ENCODE results near the gene THOC2. TPM values are rescaled to one million over a fixed set of nuclear protein-coding genes. Genes with fewer than 3 reads are reported as not detected.

THOC2 gene
- total and polyA plus RNA-seq, 10 of the 15 experiments (the other 5 are each of a cell fraction or from before 2014, with no cell fraction given), result 64.8 to 136 (median 75.1) TPM

DNA sequence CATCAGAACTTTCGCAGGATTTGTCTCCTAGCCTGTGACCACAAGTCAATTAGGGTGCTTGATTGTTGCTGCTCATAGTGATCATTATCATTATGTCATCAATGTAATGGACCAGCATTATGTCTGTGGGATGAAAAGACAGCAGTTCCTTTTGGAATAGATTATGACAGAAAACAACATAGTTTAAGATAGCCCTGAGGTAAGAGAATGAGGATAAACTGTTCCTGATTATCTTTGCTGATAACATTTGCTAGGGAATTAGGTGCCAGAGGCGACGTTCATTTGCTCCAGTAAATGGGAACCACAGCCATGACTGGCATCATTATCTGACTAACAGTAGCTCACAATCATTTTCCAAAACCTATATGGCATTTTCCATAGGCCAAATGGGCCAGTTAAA is 12.7 kb upstream of the THOC2 start:
- Histone ChIP-seq H3K36me3 (ENCODE audit: control insufficient read depth in 2 of 2, insufficient read depth in 2 of 2, low read length in 1 of 2) (no peaks in the 10 kb centered on the region), H3K27ac (ENCODE audit: control insufficient read depth, insufficient read depth) (no peak overlapping the region), H4K20me1 (ENCODE audit: control insufficient read depth, insufficient read depth) (no peaks in the 10 kb centered on the region), H3K4me3 (no peak overlapping the region), H3K4me1 (ENCODE audit: control insufficient read depth, insufficient read depth, low read length) (no peaks in the 10 kb centered on the region), H3K9me3 (replicated peaks; ENCODE audit: control insufficient read depth, insufficient read depth, low read length) (no peaks in the 10 kb centered on the region), H3K9ac (ENCODE audit: control insufficient read depth, insufficient read depth, low read length) (no peak overlapping the region), H2AFZ (ENCODE audit: control insufficient read depth, low read depth, low read length) (no peak overlapping the region), H3K79me2 (ENCODE audit: control insufficient read depth, insufficient read depth, low read length) (no peaks in the 10 kb centered on the region), H3K27me3 (replicated peaks in 1 of 2; ENCODE audit: control insufficient read depth in 2 of 2, insufficient read depth in 2 of 2, low read length in 1 of 2) (no peaks in the 10 kb centered on the region), H3K4me2 (ENCODE audit: control insufficient read depth, insufficient read depth) (no peak overlapping the region)
- FAIRE-seq (no peak), ATAC-seq (no peak), DNase-seq (ENCODE audit: low read depth, low spot score) (no peak)
- intact Hi-C loops (cut with micrococcal nuclease; ENCODE audit: unreplicated experiment), result no loop called here
- ChIA-PET RAD21 (ENCODE audit: unreplicated experiment) (no interaction called here), CTCF (no interaction called here), SMC1A (ENCODE audit: uncharacterized antibody, unreplicated experiment) (no interaction called here), POLR2A (no interaction called here)
- no TSS peak for BruUV-seq (replicated peaks)
- WGBS (ENCODE audit: insufficient coverage, insufficient replicate concordance, low lambda C conversion rate, missing lambda C conversion rate), result 54% methylated on average over 3 of the region's 3 CpGs
- in situ Hi-C loops (cut with MboI), result no loop called here
- TF ChIP-seq, protein P1, sequence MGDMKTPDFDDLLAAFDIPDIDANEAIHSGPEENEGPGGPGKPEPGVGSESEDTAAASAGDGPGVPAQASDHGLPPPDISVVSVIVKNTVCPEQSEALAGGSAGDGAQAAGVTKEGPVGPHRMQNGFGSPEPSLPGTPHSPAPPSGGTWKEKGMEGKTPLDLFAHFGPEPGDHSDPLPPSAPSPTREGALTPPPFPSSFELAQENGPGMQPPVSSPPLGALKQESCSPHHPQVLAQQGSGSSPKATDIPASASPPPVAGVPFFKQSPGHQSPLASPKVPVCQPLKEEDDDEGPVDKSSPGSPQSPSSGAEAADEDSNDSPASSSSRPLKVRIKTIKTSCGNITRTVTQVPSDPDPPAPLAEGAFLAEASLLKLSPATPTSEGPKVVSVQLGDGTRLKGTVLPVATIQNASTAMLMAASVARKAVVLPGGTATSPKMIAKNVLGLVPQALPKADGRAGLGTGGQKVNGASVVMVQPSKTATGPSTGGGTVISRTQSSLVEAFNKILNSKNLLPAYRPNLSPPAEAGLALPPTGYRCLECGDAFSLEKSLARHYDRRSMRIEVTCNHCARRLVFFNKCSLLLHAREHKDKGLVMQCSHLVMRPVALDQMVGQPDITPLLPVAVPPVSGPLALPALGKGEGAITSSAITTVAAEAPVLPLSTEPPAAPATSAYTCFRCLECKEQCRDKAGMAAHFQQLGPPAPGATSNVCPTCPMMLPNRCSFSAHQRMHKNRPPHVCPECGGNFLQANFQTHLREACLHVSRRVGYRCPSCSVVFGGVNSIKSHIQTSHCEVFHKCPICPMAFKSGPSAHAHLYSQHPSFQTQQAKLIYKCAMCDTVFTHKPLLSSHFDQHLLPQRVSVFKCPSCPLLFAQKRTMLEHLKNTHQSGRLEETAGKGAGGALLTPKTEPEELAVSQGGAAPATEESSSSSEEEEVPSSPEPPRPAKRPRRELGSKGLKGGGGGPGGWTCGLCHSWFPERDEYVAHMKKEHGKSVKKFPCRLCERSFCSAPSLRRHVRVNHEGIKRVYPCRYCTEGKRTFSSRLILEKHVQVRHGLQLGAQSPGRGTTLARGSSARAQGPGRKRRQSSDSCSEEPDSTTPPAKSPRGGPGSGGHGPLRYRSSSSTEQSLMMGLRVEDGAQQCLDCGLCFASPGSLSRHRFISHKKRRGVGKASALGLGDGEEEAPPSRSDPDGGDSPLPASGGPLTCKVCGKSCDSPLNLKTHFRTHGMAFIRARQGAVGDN (IDR thresholded peaks at IDR 0.05), result no peak
- TF ChIP-seq ZNF24 (IDR thresholded peaks at IDR 0.05) (no peak), CEBPB (IDR thresholded peaks at IDR 0.05; ENCODE audit: borderline replicate concordance in 1 of 2, low read depth in 2 of 2, low read length in 2 of 2) (no peak), SUZ12 (IDR thresholded peaks at IDR 0.05; ENCODE audit: unreplicated experiment) (no peak), ZNF207 (IDR thresholded peaks at IDR 0.05; ENCODE audit: borderline replicate concordance) (no peak), SMC3 (IDR thresholded peaks at IDR 0.05; ENCODE audit: borderline replicate concordance, low read length) (no peak), NBN (IDR thresholded peaks at IDR 0.05) (no peak), ZSCAN29 (IDR thresholded peaks at IDR 0.05) (no peak), YY1 (IDR thresholded peaks at IDR 0.05; ENCODE audit: low read depth, low read length) (no peak), ZBED1 (IDR thresholded peaks at IDR 0.05; ENCODE audit: borderline replicate concordance) (no peak), RAD21 (IDR thresholded peaks at IDR 0.05; ENCODE audit: insufficient read depth, low read depth, low read length) (no peak), JUNB (IDR thresholded peaks at IDR 0.05) (no peak), TCF3 (IDR thresholded peaks at IDR 0.05; ENCODE audit: borderline replicate concordance, insufficient read depth, low read depth, low read length) (no peak)
- TF ChIP-seq, protein P2, sequence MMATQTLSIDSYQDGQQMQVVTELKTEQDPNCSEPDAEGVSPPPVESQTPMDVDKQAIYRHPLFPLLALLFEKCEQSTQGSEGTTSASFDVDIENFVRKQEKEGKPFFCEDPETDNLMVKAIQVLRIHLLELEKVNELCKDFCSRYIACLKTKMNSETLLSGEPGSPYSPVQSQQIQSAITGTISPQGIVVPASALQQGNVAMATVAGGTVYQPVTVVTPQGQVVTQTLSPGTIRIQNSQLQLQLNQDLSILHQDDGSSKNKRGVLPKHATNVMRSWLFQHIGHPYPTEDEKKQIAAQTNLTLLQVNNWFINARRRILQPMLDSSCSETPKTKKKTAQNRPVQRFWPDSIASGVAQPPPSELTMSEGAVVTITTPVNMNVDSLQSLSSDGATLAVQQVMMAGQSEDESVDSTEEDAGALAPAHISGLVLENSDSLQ (IDR thresholded peaks at IDR 0.05), result no peak
- TF ChIP-seq, protein P3, sequence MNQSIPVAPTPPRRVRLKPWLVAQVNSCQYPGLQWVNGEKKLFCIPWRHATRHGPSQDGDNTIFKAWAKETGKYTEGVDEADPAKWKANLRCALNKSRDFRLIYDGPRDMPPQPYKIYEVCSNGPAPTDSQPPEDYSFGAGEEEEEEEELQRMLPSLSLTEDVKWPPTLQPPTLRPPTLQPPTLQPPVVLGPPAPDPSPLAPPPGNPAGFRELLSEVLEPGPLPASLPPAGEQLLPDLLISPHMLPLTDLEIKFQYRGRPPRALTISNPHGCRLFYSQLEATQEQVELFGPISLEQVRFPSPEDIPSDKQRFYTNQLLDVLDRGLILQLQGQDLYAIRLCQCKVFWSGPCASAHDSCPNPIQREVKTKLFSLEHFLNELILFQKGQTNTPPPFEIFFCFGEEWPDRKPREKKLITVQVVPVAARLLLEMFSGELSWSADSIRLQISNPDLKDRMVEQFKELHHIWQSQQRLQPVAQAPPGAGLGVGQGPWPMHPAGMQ (IDR thresholded peaks at IDR 0.05; ENCODE audit: borderline replicate concordance), result no peak
- TF ChIP-seq, protein P4, sequence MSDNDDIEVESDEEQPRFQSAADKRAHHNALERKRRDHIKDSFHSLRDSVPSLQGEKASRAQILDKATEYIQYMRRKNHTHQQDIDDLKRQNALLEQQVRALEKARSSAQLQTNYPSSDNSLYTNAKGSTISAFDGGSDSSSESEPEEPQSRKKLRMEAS (IDR thresholded peaks at IDR 0.05; ENCODE audit: low read depth, low read length), result no peak
- TF ChIP-seq, protein P5, sequence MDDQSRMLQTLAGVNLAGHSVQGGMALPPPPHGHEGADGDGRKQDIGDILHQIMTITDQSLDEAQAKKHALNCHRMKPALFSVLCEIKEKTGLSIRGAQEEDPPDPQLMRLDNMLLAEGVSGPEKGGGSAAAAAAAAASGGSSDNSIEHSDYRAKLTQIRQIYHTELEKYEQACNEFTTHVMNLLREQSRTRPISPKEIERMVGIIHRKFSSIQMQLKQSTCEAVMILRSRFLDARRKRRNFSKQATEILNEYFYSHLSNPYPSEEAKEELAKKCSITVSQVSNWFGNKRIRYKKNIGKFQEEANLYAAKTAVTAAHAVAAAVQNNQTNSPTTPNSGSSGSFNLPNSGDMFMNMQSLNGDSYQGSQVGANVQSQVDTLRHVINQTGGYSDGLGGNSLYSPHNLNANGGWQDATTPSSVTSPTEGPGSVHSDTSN (IDR thresholded peaks at IDR 0.05; ENCODE audit: insufficient replicate concordance, low read depth, low read length), result no peak

Data from GM12878 (cell line).